Esophagus squamous epithelium (tissue), 4 donors: ENCODE results near the gene KAZN.

Source experiments
- POLR2A ChIP-seq, 4 donors: fragments of 450-650 bp; IDR thresholded peaks; one replicate each; pipeline ENCODE4 v1.6.1; 2017; ENCODE audit warnings: antibody characterized with exemption in 4 of 4, mild to moderate bottlenecking in 4 of 4, moderate library complexity in 3 of 4
- TF ChIP-seq, protein P1 (sequence below), 6 experiments: fragments of 450-650 bp in 4 of 6; fragments of 200-600 bp in 2 of 6; sonication (generic) in 2 of 6; IDR thresholded peaks; one replicate each; pipeline ENCODE4 v1.5.1; 2016 to 2019; ENCODE audit warnings: antibody characterized with exemption in 6 of 6, mild to moderate bottlenecking in 4 of 6, moderate library complexity in 4 of 6

DNA sequence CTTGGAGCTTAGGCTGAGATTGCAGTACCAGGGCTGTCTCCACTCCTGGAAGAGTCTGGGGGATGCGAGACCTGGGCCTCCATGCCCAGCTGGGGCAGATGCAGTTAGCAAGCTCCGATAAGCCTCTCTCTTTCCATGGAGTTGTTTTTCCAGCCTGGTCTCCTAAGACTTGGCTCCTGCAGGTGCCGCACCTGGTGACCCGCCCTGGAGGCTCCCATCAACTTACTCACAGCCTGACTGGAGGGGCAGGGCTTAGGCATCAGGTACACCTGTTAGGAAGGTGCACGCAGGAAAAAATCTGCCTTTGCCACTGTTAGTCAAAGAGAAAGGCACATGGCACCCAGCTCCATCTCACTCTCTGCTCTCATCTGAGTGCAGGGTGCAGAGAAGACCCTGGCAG, 356.9 kb downstream of the KAZN start:
- TF ChIP-seq, protein P1, sequence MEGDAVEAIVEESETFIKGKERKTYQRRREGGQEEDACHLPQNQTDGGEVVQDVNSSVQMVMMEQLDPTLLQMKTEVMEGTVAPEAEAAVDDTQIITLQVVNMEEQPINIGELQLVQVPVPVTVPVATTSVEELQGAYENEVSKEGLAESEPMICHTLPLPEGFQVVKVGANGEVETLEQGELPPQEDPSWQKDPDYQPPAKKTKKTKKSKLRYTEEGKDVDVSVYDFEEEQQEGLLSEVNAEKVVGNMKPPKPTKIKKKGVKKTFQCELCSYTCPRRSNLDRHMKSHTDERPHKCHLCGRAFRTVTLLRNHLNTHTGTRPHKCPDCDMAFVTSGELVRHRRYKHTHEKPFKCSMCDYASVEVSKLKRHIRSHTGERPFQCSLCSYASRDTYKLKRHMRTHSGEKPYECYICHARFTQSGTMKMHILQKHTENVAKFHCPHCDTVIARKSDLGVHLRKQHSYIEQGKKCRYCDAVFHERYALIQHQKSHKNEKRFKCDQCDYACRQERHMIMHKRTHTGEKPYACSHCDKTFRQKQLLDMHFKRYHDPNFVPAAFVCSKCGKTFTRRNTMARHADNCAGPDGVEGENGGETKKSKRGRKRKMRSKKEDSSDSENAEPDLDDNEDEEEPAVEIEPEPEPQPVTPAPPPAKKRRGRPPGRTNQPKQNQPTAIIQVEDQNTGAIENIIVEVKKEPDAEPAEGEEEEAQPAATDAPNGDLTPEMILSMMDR (IDR thresholded peaks at IDR 0.05) = no peak
- TF ChIP-seq POLR2A (IDR thresholded peaks at IDR 0.05) = no peak
